ENCODE measurements around the gene ADRM1.

Gene ADRM1

DNA sequence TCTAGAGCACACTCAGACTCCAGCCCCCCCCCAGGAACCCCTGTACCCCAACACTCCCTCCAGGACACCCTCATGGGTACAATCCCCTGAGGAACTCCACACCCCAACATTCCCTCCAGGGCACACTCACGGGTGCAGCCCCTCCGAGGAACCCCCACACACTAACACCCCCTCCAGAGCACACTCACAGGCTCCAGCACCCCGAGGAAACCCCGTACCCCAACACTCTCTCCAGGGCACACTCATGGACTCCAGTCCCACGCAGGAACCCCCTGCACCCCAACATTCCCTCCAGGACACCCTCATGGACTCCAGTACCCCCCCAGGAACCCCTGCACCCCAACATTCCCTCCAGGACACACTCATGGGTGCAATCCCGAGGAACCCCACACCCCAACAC, 32.7 kb downstream of the ADRM1 start:
- peaks cover 27% of the 10 kb centered on the region for H3K36me3 ChIP-seq (ENCODE audit: control insufficient read depth, low read length)
- H3K27me3 ChIP-seq (ENCODE audit: control insufficient read depth, low read length) = no peaks in the 10 kb centered on the region
- H3K79me2 ChIP-seq (ENCODE audit: control insufficient read depth, low read length) = no peaks in the 10 kb centered on the region
- peaks cover 33% of the 10 kb centered on the region for H3F3A ChIP-seq (ENCODE audit: control insufficient read depth, insufficient read depth)
- H3K4me1 ChIP-seq (ENCODE audit: control insufficient read depth, low read length) = peaks cover 48% of the 10 kb centered on the region
- no peaks in the 10 kb centered on the region for H3K9me2 ChIP-seq (replicated peaks; ENCODE audit: control insufficient read depth, low read length)
- no peak overlapping the region for H3K4me2 ChIP-seq (ENCODE audit: low read length)
- TF ChIP-seq, protein P1, sequence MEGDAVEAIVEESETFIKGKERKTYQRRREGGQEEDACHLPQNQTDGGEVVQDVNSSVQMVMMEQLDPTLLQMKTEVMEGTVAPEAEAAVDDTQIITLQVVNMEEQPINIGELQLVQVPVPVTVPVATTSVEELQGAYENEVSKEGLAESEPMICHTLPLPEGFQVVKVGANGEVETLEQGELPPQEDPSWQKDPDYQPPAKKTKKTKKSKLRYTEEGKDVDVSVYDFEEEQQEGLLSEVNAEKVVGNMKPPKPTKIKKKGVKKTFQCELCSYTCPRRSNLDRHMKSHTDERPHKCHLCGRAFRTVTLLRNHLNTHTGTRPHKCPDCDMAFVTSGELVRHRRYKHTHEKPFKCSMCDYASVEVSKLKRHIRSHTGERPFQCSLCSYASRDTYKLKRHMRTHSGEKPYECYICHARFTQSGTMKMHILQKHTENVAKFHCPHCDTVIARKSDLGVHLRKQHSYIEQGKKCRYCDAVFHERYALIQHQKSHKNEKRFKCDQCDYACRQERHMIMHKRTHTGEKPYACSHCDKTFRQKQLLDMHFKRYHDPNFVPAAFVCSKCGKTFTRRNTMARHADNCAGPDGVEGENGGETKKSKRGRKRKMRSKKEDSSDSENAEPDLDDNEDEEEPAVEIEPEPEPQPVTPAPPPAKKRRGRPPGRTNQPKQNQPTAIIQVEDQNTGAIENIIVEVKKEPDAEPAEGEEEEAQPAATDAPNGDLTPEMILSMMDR (IDR thresholded peaks at IDR 0.05; ENCODE audit: low read depth, low read length, poor library complexity, severe bottlenecking) = no peak
- no peak for TF ChIP-seq EZH2phosphoT487 (IDR thresholded peaks at IDR 0.05; ENCODE audit: borderline replicate concordance, low read length)
- H3K4me3 ChIP-seq (ENCODE audit: low read length) = no peak overlapping the region
- no peaks in the 10 kb centered on the region for H4K20me1 ChIP-seq (ENCODE audit: control insufficient read depth, insufficient read depth, low read depth, low read length)
- no peak overlapping the region for H3K27ac ChIP-seq (ENCODE audit: low read depth, low read length)
- no peaks in the 10 kb centered on the region; the same call in 1 of the 2 replicates for H3K9me3 ChIP-seq (ENCODE audit: control insufficient read depth, insufficient read depth, low read length)

DNA sequence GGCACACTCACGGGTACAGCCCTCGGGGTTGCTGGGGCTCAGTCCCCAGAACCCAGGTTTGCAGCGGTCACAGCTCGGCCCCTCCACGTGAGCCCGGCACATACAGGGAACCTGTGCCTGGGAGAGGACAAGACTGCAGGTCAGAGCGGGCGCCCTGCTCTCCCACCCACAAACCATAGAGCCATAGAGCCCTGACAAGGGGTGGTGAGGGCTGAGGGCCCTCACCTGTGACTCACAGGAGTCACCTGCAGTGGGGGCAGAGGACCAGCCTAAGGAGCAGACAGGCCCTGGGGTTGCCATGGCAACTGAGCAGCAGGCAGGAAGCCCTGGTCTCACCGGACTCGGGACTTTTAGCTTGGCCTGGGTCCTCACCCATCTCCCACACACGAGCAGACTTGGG, 33.5 kb downstream of the ADRM1 start:
- H3K36me3 ChIP-seq (ENCODE audit: control insufficient read depth, low read length) = peaks cover 30% of the 10 kb centered on the region
- peak overlapping the region; percentile 99 for H3K4me2 ChIP-seq (ENCODE audit: low read length)
- no peaks in the 10 kb centered on the region for H4K20me1 ChIP-seq (ENCODE audit: control insufficient read depth, insufficient read depth, low read depth, low read length)
- peak overlapping the region; percentile 100; the same call in 1 of the 2 replicates for H3K27ac ChIP-seq (ENCODE audit: low read depth, low read length)
- H3K9me2 ChIP-seq (replicated peaks; ENCODE audit: control insufficient read depth, low read length) = no peaks in the 10 kb centered on the region
- H3K27me3 ChIP-seq (ENCODE audit: control insufficient read depth, low read length) = no peaks in the 10 kb centered on the region
- H3K79me2 ChIP-seq (ENCODE audit: control insufficient read depth, low read length) = 0 out of 2 replicates have a peak, but pooled peaks cover 3% of the 10 kb centered on the region
- no peak for TF ChIP-seq EZH2phosphoT487 (IDR thresholded peaks at IDR 0.05; ENCODE audit: borderline replicate concordance, low read length)
- TF ChIP-seq, protein P1 (IDR thresholded peaks at IDR 0.05; ENCODE audit: low read depth, low read length, poor library complexity, severe bottlenecking) = no peak
- H3K4me3 ChIP-seq (ENCODE audit: low read length) = peak overlapping the region; percentile 83; the same call in 1 of the 2 replicates
- H3K4me1 ChIP-seq (ENCODE audit: control insufficient read depth, low read length) = peaks cover 54% of the 10 kb centered on the region
- H3F3A ChIP-seq (ENCODE audit: control insufficient read depth, insufficient read depth) = peaks cover 40% of the 10 kb centered on the region
- H3K9me3 ChIP-seq (ENCODE audit: control insufficient read depth, insufficient read depth, low read length) = peaks cover 3% of the 10 kb centered on the region; the same call in 1 of the 2 replicates

DNA sequence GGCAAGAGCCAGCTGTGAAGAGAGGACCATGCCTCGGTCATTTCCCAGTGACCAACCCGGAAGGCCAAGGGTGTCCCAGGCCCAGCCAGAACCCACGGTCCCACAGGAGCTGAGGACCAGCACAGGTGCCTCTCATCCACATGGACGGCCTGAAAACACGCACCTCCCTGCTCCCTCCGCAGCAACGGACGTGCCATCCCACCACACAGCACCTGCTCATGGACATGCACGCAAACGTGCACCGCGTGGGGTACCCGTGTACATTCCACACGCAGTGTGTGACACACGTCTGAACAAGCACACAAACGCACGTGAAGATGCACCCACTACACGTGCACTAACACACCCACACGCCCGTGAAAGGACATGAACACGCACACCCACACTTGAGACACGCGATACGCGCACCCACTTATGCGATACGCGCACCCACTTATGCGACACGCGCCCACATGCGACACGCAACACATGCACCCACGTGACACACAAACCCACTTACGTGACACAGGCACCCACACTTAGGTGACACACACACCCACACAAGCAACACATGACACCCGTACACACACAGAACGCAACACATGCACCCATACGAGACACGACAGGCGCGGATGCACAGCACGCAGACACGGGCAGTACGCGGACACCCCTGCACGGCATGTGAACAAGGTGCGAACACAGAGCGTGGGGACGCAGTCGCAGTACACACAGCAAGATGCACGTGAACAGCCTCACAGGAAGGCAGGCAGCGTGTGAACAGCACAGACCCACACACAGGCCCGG, 34.2 kb downstream of the ADRM1 start:
- peak overlapping the region; percentile 100 for H3K27ac ChIP-seq (ENCODE audit: low read depth, low read length)

More for the DNA sequence above, 34.2 kb downstream of the ADRM1 start:
- H3K9me2 ChIP-seq (replicated peaks; ENCODE audit: control insufficient read depth, low read length) = no peaks in the 10 kb centered on the region
- no peaks in the 10 kb centered on the region for H4K20me1 ChIP-seq (ENCODE audit: control insufficient read depth, insufficient read depth, low read depth, low read length)
- H3K4me2 ChIP-seq (ENCODE audit: low read length) = peak overlapping the region; percentile 99
- no peaks in the 10 kb centered on the region for H3K27me3 ChIP-seq (ENCODE audit: control insufficient read depth, low read length)
- H3K79me2 ChIP-seq (ENCODE audit: control insufficient read depth, low read length) = 0 out of 2 replicates have a peak, but pooled peaks cover 4% of the 10 kb centered on the region
- H3K4me1 ChIP-seq (ENCODE audit: control insufficient read depth, low read length) = peaks cover 57% of the 10 kb centered on the region
- peaks cover 5% of the 10 kb centered on the region; the same call in 1 of the 2 replicates for H3K9me3 ChIP-seq (ENCODE audit: control insufficient read depth, insufficient read depth, low read length)
- peaks cover 29% of the 10 kb centered on the region for H3K36me3 ChIP-seq (ENCODE audit: control insufficient read depth, low read length)
- H3F3A ChIP-seq (ENCODE audit: control insufficient read depth, insufficient read depth) = peaks cover 43% of the 10 kb centered on the region
- TF ChIP-seq, protein P1 (IDR thresholded peaks at IDR 0.05; ENCODE audit: low read depth, low read length, poor library complexity, severe bottlenecking) = no peak
- no peak for TF ChIP-seq EZH2phosphoT487 (IDR thresholded peaks at IDR 0.05; ENCODE audit: borderline replicate concordance, low read length)
- H3K4me3 ChIP-seq (ENCODE audit: low read length) = peak overlapping the region; percentile 83

Measured in DOHH2 (cell line).